ENCODE data around the gene WWP2.
"Not testable (repeated sequence)": the region's sequence is repeated elsewhere in the genome, so short reads cannot be mapped to it uniquely, and the experiment has no call there.

The WWP2 gene

GRCh38 chr16:69942627-69943170 is 180.6 kb downstream of the WWP2 start:
- DNase-seq (ENCODE audit: low read depth in 2 of 2): no peak

DNA sequence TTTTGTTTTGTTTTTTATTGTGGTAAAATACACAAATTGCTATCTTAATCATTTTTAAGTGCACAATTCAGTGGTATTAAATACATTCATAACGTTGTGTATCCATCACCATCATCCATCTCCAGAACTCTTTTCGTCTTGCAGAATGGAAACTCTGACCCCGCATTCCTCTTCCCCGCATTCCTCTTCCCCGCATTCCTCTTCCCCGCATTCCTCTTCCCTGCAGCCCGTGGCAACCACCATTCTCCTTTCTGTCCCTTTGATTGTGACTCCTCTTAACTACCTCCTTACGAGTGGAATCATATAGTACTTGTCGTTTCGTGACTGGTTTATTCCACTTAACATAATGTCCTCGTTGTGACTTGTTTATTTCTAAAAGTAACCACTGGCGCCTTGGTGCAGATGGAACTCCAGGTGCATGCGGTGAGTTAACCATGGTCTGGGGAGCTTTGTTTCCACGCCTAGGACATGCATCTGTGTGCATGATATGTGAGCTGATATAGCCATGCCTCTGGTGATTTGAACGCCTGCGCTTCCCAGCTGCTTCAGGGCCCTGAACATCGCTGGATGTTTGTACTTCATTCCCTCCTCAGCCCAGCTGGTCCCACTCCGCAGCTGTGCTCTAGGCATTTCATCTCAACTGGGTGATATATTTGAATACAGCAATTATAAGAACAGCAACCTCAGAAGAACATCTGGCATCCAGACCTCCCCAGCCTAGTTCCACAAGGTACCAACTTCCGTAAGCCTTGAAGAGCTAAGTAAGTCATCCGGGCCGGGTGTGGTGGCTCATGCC is 181.3 kb downstream of the WWP2 start:
- DNase-seq (ENCODE audit: low read depth in 2 of 2): not testable (repeated sequence)

- DNase-seq (ENCODE audit: low read depth in 2 of 2): not testable (repeated sequence)
These were observed 188.3 kb downstream of the WWP2 start for GRCh38 chr16:69950411-69950810.

DNA sequence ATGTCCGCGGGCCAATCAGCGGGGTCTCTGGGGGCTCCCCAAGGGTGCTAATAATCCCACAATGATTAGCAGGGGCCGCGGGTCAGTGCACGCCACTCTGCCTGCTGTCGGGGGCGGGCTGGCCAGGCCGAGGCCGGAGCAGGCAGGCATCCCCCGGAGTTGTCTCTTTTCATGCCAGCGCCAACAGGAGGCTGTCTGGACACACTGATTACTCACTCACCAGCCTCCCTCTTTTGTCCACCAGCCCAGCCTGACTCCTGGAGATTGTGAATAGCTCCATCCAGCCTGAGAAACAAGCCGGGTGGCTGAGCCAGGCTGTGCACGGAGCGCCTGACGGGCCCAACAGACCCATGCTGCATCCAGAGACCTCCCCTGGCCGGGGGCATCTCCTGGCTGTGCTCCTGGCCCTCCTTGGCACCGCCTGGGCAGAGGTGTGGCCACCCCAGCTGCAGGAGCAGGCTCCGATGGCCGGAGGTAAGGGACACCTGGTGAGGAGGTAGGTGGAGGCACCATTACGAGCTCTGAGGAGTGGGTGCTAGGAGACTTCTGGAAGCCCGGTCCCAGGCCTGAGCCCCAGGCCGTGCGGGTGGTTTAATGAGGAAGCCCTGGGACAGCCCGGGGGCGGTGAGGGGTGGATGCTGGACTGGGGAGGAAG is 189.0 kb downstream of the WWP2 start, which contains the start of gene CLEC18A:
TSS of gene CLEC18A (plus strand) at position 318 of the 655 bp plus-strand sequence. CDS start at position 351, 33 bp downstream.
- DNase-seq (ENCODE audit: low read depth in 2 of 2): not testable (repeated sequence)

DNA sequence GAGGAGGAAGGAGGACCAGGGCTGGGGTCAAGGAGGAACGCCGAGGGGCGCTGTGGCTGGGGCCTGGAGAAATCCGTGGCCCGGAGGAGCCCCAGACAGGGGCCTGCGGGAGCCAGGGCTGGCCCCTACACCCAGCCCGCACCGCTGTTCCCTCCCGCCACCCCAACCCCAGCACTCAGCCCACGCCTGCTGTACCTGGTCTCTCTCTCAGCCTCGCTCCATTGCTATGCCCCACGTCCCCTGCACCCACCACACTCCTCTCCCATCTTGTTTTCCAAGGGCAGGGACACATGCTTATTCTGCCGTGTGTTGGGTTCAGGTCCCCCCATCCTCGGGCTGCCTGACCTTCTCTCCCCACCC is 189.5 kb downstream of the WWP2 start:
- DNase-seq (ENCODE audit: low read depth in 2 of 2): not testable (repeated sequence)

GRCh38 chr16:69952116-69952515 is 190.0 kb downstream of the WWP2 start:
- DNase-seq (ENCODE audit: low read depth in 2 of 2): not testable (repeated sequence)

DNA sequence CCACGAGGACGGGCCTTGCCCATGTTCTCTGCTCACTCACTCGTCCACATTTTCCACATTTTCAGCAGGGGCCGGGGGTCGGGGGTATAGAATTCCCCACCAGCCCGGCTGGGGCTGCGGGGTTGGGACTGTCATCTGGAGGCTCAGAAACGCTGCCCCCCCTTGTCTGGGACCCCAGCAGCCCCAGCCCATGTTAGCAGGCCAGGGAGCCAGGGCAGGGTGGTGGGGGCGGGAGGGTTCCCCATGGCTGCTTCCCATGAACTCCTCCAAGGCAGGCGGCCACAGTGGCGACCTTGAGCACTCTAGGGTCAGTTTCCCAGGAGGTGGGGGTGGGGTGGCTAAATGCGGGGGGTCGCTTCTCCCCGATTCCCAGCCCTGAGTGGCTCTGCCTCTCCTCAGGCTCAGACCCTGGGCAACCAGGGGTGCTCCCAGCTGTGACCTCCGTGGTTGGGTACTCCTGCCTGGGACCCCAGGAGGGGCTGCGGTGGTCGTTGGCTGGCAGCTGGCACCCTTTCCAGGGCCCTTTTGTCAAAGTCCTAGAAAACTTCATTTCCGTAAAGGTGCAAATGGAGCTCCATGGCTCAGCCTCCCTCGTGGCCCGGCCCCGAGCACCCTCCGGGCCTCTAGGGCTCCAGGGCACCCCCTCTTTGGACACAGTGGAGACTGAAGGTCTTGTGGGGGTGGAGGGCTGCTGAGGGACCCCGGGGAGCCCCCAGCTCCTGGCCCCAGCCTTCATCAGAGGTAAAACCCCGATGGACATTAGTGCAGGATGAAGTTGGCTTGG is 190.6 kb downstream of the WWP2 start:
- not testable (repeated sequence) for DNase-seq (ENCODE audit: low read depth in 2 of 2)

- DNase-seq (ENCODE audit: low read depth in 2 of 2): not testable (repeated sequence)
These were observed 192.1 kb downstream of the WWP2 start for GRCh38 chr16:69954241-69954640.

- not testable (repeated sequence) for DNase-seq (ENCODE audit: low read depth in 2 of 2)
These were observed 201.2 kb downstream of the WWP2 start for GRCh38 chr16:69963312-69963711.

GRCh38 chr16:69964960-69965660 is 203.0 kb downstream of the WWP2 start:
- DNase-seq (ENCODE audit: low read depth in 2 of 2): not testable (repeated sequence)

DNA sequence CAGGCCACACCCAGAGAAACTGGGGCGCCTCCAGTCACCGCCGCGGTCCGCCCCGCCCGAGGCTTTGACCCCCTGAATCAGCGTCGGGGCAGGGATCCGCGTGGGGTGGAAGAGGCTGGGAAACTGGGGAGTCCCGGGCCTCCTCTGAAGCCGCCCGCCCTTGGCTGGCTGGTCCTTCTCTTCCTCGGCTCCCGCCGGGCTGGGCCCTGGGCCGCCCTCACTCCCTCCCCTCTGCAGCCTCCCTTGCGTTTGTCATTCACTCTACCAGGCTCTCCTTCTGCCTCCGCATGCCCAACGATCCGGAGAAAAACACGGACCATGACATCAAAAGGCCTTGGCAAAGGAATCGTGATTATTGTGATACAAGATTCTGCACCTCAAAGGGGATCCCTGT is 203.5 kb downstream of the WWP2 start:
- DNase-seq (ENCODE audit: low read depth in 2 of 2): not testable (repeated sequence)

DNA sequence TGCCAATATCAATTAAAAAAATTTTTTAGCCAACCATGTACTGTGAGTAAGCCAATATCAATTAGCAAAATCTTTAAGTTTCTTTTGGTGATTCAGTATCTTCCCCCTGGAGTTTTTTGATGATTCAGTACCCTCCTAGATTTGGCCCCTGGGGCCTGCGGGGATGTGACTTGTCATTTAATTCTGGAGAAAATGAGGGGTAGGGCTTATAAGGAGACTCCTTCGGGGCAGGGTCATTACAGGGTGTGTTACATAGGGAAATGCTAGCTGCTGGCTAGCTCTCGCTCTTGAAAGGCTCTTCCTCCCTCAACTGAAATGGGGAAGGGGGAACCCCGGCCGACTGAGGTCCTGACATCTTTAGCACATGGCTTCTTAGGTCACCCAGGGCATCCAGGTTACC is 205.6 kb downstream of the WWP2 start:
- DNase-seq (ENCODE audit: low read depth in 2 of 2): not testable (repeated sequence)

GRCh38 chr16:69968125-69968524 is 206.0 kb downstream of the WWP2 start:
- not testable (repeated sequence) for DNase-seq (ENCODE audit: low read depth in 2 of 2)

DNA sequence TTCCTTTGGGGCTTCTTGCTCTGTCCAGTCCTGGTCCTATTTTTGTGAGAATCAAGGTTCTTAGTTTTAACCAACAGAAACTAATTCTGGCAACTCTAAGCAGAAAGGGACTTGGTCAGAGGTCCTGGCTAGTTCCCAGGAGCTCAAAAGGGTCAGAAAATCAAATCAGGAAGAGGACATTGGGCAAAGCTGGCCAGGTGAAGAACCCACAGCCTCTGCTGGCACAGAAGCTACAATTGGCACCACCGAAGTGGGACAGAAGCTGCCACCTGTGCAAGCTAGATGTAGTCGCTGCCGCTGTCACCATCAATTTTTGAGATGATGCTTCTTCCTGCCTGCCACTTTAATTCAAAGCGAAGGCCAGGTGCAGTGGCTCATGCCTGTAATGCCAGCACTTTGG is 207.5 kb downstream of the WWP2 start:
- DNase-seq (ENCODE audit: low read depth in 2 of 2): not testable (repeated sequence)

- not testable (repeated sequence) for DNase-seq (ENCODE audit: low read depth in 2 of 2)
These were observed 210.0 kb downstream of the WWP2 start for GRCh38 chr16:69972120-69972519.

DNA sequence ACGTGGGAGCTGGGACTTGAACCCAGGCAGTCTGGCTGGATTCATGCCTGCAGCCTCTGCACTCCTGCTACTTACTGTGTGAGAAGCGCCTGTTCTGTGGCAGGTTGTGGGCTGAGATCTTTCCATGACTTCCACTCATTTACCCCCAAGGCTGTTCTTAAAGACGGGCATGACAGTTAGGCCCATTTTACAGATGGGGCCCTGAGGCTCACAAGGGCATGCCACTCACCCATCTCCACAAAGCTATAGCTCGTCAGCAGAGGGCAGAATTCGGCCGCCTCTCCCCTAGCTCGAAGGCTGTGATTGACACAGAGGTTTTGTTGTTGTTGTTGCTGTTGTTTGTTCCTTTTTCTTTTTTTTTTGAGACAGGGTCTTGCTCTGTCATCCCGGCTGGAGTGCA is 210.8 kb downstream of the WWP2 start:
- not testable (repeated sequence) for DNase-seq (ENCODE audit: low read depth in 2 of 2)

DNA sequence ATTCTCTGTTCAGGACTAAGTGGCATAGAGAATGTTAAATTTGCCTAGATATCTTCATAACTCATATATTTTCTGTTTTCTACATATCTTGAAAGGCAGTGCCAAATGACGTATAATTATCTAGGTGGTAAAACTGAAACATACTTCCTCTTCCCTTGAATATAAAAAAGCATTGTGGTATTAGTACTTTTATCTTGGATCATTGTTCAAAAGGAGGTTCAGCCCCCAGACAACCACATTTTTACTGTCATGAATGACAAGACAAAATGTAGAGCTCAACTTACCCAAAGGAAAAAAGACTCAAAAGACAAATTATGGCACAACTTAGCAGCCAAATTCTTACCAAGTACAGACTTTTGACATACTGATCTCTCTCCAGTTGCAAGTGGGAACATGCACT is 223.1 kb downstream of the WWP2 start:
- DNase-seq (ENCODE audit: low read depth in 2 of 2): not testable (repeated sequence)
